Hypothalamus (tissue), 51 donors: ENCODE measurements around the gene TFDP2.
"Not testable (repeated sequence)": the region's sequence is repeated elsewhere in the genome, so short reads cannot be mapped to it uniquely, and the experiment has no call there.

Experiments used
- DNase-seq, 51 donors: peaks; one replicate each; lab custom pipeline; 2025; lab: John Stamatoyannopoulos, UW

Gene TFDP2

GRCh38 chr3:141933421-141934300 is 215.7 kb downstream of the TFDP2 start:
- no peak for DNase-seq

- no peak for DNase-seq
These were observed 218.5 kb downstream of the TFDP2 start for GRCh38 chr3:141930801-141931200.

- no peak for DNase-seq
These were observed 219.9 kb downstream of the TFDP2 start for GRCh38 chr3:141929341-141929995.

DNA sequence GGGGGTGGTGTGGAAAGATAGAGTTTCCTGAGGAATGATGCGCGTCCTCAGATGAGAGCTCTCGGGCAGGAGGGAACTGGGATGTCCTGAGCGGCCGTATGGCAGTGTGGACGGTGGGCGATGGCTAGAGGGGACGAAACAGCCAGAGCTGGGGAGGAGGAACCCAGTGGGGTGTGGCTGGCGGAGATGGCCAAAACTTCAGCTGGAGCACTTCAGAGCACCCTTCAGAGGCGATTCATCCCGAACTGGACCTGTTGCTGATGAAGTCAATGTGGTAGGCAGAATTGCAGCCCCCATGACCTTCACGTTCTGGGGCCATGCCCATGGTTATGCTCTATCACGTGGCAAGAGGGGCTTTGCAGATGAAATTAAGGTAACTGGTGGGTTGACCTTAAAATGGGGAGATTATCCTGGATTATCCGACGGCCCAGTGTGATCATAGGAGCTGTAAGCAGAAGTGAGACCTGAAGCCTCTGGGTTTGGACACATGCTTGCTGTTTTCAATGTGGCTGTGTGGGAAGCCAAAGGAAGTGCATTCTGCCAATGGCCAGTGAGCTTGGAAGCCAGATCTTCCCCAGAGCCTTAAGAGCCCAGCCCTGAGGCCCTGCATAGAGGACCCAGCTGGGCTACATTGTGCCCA is 220.6 kb downstream of the TFDP2 start:
- no peak for DNase-seq

DNA sequence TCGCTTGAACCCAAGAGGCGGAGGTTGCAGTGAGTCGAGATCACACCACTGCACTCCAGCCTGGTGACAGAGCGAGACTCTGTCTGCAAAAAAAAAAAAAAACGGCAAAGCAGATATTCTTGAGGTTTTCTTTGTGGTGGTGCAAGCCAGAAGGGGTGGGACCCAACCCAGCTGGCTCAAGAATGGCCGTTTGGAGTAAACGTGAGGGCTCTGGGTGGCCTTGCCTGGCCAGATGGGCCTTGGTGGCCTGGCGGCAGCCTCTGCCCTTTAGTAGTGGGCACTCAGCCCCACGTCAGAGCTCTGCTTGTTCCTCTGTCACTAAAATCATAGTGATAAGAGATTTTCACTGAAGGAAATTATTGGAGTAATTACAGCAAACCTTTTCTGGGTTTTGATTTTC is 222.4 kb downstream of the TFDP2 start:
- DNase-seq, result no peak

- DNase-seq, result not testable (repeated sequence)
These were observed 223.7 kb downstream of the TFDP2 start for GRCh38 chr3:141925677-141926076.

DNA sequence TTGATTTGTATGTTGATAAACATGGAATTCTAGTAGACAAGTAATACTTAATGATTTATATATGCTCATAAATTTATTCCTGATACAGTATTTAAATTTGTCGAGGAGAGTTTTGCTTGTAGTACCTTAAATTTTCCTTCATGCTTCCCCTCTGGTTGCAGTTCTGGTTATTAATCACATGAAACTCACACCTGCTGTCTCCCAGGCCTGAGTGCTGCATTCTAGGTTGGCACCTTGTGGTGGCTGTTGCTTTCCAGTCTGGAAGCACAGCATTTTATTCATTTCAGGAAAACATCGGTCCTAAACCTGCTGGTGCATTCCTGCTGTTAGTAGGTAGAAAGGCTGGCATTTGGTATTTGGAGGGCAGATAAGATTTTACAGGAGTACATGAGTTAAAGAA is 228.0 kb downstream of the TFDP2 start:
- DNase-seq, result no peak

GRCh38 chr3:141920701-141921100 is 228.6 kb downstream of the TFDP2 start:
- DNase-seq, result peak in 1 of 51 donors; percentile 9

DNA sequence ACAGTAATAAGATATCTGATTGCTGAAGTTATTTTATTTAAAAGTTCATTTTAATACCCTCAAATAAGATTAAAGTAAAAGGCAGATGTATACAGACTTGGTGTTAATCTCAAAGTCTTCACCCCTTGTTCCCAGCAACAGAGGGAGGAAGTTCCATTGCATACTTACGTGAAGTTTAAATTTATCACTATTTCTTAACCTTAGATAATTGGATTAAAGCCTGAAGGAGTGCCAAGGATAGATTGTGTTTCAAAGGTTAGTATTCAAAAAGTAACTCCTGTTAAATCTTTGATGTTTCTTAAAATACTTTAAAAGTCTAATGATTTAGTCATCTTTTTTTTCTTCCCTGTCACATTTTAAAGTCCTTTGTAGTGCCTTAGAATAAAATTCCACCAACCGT is 233.6 kb downstream of the TFDP2 start:
- DNase-seq, result no peak

DNA sequence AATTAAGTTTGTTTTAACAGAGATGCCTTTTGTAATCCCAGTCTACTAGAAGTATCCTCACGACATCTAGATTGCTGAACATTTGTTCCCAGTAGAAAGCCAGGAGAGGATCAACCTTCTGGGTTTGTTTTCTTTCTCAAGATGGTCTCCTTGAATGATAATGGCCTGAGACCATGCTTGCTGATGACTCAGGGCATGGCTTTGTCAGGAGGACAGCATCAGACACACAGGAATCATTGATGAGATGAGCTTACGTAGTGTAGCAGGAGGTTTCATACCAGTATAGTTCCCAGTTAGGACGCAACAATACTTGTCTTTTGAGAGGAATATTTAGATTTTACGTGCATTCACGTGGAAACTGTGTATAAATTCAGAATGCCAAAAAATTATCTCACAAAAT is 234.3 kb downstream of the TFDP2 start:
- DNase-seq, result no peak

- no peak for DNase-seq
These were observed 235.0 kb downstream of the TFDP2 start for GRCh38 chr3:141914311-141914710.

- peak in 3 of 51 donors; percentile 2 to 7 (median 2) for DNase-seq
These were observed 236.1 kb downstream of the TFDP2 start for GRCh38 chr3:141913150-141913811.

GRCh38 chr3:141909986-141910385 is 239.4 kb downstream of the TFDP2 start:
- DNase-seq, result not testable (repeated sequence)

DNA sequence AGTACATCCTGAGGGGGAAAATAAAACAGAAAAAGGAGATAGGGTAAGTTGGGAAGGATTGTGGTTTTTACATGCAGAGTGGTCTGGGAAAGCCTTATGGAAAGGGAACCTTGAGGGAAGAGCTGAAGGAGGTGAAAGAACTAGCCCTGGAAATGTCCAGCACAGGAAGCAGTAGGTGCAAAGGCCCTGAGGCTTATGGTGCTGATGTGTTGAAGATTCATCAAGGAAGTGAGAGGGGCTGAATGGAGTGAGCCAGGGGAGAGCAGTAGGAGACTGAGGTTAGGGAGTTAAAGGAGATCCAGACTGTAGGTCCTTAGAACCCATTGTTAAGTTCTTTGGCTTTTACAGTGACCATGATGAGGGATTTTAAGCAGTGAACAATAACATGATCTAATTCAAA is 239.9 kb downstream of the TFDP2 start:
- no peak for DNase-seq

- no peak for DNase-seq
These were observed 244.2 kb downstream of the TFDP2 start for GRCh38 chr3:141905129-141905528.

GRCh38 chr3:141904203-141904602 is 245.1 kb downstream of the TFDP2 start:
- no peak for DNase-seq

- DNase-seq, result no peak
These were observed 247.4 kb downstream of the TFDP2 start for GRCh38 chr3:141901914-141902313.

- DNase-seq, result no peak
These were observed 249.0 kb downstream of the TFDP2 start for GRCh38 chr3:141900343-141900742.

- no peak for DNase-seq
These were observed 250.4 kb downstream of the TFDP2 start for GRCh38 chr3:141898908-141899307.

- DNase-seq, result no peak
These were observed 253.6 kb downstream of the TFDP2 start for GRCh38 chr3:141895731-141896130.
